ENCODE measurements around the gene RBM22. TPM values are rescaled to one million over a fixed set of nuclear protein-coding genes. Genes with fewer than 3 reads are reported as not detected.

RBM22 gene
- total RNA-seq, 4 donors from 2014 or later: 35.1 to 53.6 (median 44.0) TPM

DNA sequence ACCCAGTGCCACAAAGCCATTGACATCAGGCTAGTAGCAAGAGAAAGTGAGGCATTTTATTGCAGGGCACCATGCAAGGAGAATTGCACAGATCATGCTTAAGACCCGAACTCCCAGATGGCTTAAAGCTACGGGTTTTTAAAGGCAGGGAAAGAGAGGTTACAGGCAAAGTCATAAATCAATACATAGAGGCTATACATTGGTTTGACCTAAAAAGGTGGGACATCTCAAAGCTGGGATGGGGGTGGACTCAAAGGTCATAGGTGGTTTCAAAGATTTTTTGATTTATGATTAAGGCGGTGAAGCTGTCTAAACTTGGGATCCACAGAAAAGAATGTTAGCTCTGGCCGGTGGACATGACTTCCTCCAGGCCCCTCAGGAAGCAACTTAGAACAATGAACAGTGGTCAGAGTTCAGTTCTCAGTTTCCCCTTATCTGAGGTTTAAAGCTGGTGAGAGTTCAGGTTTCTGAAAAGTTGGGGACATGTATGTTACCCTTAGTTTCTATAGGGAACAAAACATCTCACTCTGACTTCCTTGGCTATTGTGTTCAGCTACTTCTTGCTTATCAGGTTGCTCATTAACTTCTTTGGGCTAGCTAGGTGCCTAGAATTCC is 6.0 kb upstream of the RBM22 start:
- TF ChIP-seq POLR2A (IDR thresholded peaks at IDR 0.05) (no peak), CTCF (IDR thresholded peaks at IDR 0.05) (no peak)
- DNase-seq: no peak
- no peaks in the 10 kb centered on the region for H3K27me3 ChIP-seq
- H3K36me3 ChIP-seq: peaks cover 0 to 40% (median 0%) of the 10 kb centered on the region in 3 donors
- H3K27ac ChIP-seq: no peak overlapping the region
- H3K4me3 ChIP-seq: no peak overlapping the region
- no peaks in the 10 kb centered on the region for H3K4me1 ChIP-seq
- no peaks in the 10 kb centered on the region for H3K9me3 ChIP-seq

GRCh38 chr5:150703762-150704161 is 2.9 kb upstream of the RBM22 start:
- H3K27ac ChIP-seq: no peak overlapping the region
- H3K4me1 ChIP-seq: peaks cover 0 to 17% (median 4%) of the 10 kb centered on the region in 4 donors
- no peak overlapping the region for H3K4me3 ChIP-seq
- H3K27me3 ChIP-seq: no peaks in the 10 kb centered on the region
- peaks cover 0 to 16% (median 0%) of the 10 kb centered on the region in 3 donors for H3K36me3 ChIP-seq
- no peak for DNase-seq
- no peak for TF ChIP-seq POLR2A (IDR thresholded peaks at IDR 0.05)
- no peak for TF ChIP-seq CTCF (IDR thresholded peaks at IDR 0.05)
- H3K9me3 ChIP-seq: no peaks in the 10 kb centered on the region

DNA sequence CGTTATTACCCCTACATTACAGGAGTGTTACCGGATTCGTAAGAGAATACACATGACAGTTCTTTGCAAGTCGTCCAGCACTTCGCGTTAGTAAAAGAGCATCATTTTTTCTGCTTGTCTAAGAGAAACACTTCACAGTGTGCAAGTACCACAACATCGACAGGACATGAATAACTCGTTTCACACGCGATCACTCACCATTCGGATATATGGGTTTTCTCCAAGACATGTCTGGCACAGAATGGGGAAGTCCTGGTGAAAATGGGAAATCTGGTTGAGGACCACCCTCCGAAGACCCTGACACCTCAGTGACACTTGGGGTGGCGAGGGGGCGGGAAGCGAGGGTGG is 642 bp downstream of the RBM22 start:
- DNase-seq: no peak
- Histone ChIP-seq H3K27ac (peak overlapping the region; percentile 97 to 99 (median 98)), H3K4me3 (peak overlapping the region; percentile 97 to 100 (median 99)), H3K4me1 (peaks cover 0 to 18% (median 4%) of the 10 kb centered on the region in 4 donors), H3K27me3 (no peaks in the 10 kb centered on the region), H3K9me3 (no peaks in the 10 kb centered on the region), H3K36me3 (peaks cover 0 to 42% (median 0%) of the 10 kb centered on the region in 3 donors)
- TF ChIP-seq CTCF (IDR thresholded peaks at IDR 0.05): no peak
- TF ChIP-seq POLR2A (IDR thresholded peaks at IDR 0.05): no peak

DNA sequence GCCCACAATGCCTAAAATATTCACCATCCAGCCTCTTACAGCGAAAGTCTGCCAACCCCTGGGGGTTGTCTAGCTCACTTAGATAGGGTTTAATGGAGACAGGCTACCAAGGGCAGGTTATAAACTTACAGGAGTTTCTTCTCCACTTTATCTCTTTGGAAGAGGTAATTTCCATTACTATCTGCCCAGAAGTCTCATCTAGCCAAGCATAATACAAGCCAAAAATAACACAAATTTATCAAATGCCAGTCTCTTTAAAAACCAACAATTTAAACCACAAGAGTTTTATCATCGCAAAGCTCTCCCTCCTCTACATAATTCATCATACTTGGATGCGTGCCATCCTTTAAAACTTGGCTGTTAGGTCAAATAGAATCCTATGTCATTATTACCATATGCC is 6.2 kb downstream of the RBM22 start:
- H3K4me3 ChIP-seq: no peak overlapping the region
- no peaks in the 10 kb centered on the region for H3K9me3 ChIP-seq
- TF ChIP-seq POLR2A (IDR thresholded peaks at IDR 0.05): no peak
- H3K27me3 ChIP-seq: no peaks in the 10 kb centered on the region
- no peak overlapping the region for H3K27ac ChIP-seq
- DNase-seq: no peak
- H3K36me3 ChIP-seq: peaks cover 0 to 87% (median 0%) of the 10 kb centered on the region in 3 donors
- H3K4me1 ChIP-seq: peaks cover 0 to 10% (median 2%) of the 10 kb centered on the region in 4 donors

- Histone ChIP-seq H3K4me3 (no peak overlapping the region), H3K4me1 (no peaks in the 10 kb centered on the region), H3K27ac (no peak overlapping the region), H3K27me3 (no peaks in the 10 kb centered on the region), H3K9me3 (no peaks in the 10 kb centered on the region), H3K36me3 (peaks cover 0 to 69% (median 0%) of the 10 kb centered on the region in 3 donors)
- DNase-seq: no peak
- TF ChIP-seq CTCF (IDR thresholded peaks at IDR 0.05): no peak
- TF ChIP-seq POLR2A (IDR thresholded peaks at IDR 0.05): no peak
Observed at GRCh38 chr5:150692276-150692675, 8.6 kb downstream of the RBM22 start.

GRCh38 chr5:150690760-150691159 is 10.1 kb downstream of the RBM22 start:
- no peak overlapping the region for H3K4me3 ChIP-seq
- H3K4me1 ChIP-seq: no peaks in the 10 kb centered on the region
- H3K36me3 ChIP-seq: peaks cover 0 to 54% (median 0%) of the 10 kb centered on the region in 3 donors
- no peaks in the 10 kb centered on the region for H3K9me3 ChIP-seq
- H3K27ac ChIP-seq: no peak overlapping the region
- H3K27me3 ChIP-seq: no peaks in the 10 kb centered on the region
- DNase-seq: no peak
- no peak for TF ChIP-seq POLR2A (IDR thresholded peaks at IDR 0.05)
- TF ChIP-seq CTCF (IDR thresholded peaks at IDR 0.05): no peak
